Stimulated activated CD4-positive, alpha-beta T cell treated with anti-CD3 and anti-CD28 coated beads, Interleukin-15, amount 100 ng/mL, for 24 hours (primary cell): ENCODE measurements around the gene ADRA2C.

Source experiments
- DNase-seq: peaks from one replicate; pipeline ENCODE4 v3.0.0-alpha.2; 2020

ADRA2C gene

DNA sequence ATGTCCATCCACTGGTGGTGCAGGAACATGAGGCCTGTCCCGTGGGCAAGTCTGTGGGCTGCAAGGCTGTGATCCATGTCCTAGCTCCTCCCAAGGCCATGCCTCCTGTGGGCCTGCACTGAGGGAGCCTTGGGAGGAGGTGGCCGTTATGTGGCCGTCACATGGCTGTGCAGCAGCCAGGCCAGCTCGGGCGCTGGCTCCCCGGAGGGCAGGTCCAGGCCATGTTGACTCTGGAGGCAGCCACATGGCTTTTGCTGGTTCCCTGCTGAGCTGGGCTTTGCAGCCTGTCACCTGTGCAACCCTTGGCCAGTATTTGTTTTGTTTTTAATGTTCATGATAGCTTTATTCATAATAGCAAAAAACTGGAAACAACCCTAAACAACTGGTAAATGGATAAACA, 13.3 kb downstream of the ADRA2C start:
- DNase-seq, result no peak

DNA sequence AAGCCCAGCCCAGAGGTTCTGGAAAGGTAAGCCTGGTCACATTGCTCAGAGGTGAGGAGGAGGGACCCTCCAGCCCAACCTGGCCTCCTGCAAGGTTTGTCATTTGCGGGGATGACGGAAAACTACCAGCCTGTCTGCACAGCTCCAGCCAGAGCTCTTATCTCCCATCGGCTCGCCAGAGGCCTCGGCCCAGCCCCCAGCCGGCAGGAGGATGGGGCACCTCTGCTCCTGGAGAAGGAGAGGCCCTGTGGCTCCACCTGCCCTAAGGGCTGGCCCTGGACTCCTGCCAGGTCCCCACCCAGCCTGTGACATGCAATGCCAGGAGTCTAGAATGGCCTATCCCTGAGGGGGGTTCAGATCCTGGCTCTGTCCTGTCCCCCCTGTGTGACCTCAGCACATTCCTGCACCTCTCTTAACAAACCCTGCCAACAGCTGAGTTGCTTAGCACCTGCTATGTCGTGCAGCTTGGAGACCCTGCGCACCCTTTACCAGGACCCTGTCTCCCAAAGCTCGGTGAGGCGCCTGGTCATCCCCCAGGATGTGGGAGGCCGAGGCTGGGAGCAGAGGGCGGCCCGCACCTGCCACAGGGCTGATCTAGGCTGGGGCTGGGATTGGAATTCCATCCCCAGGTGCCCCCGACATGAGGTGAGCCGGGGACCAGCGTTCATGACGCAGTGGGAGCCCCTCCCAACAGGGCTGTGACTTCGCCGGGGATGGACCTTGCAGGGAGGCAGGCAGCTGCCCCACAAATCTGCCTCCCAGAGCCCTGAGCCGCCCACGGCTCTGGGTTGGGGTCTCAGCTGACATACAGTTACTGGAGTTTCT, 14.4 kb downstream of the ADRA2C start:
- no peak for DNase-seq

DNA sequence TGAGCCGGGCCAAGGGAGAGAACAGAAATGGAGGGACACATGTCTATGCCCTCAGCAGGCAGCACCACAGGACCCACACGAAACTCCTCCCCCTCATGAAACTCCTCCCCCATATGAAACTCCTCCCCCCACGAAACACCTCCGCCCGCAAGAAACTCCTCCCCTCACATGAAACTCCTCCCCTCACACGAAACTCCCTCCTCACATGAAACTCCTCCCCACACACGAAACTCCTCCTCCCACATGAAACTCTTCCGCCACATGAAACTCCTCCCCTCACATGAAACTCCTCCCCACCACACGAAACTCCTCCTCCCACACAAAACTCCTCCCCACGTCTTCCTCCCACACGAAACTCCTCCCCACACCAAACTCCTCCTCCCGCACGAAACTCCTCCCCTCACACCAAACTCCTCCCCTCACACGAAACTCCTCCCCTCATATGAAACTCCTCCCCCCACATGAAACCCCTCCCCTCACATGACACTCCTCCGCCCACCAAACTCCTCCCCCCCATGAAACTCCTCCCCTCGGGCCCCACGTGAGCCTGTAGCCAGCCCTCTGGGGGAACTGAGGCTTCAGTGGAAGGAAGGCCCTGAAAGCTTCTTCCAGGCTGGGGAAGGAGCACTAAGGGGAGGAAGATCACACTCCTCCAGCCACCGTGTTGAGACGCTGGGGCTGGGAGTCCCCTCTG, 15.2 kb downstream of the ADRA2C start:
- peak; percentile 8 for DNase-seq

DNA sequence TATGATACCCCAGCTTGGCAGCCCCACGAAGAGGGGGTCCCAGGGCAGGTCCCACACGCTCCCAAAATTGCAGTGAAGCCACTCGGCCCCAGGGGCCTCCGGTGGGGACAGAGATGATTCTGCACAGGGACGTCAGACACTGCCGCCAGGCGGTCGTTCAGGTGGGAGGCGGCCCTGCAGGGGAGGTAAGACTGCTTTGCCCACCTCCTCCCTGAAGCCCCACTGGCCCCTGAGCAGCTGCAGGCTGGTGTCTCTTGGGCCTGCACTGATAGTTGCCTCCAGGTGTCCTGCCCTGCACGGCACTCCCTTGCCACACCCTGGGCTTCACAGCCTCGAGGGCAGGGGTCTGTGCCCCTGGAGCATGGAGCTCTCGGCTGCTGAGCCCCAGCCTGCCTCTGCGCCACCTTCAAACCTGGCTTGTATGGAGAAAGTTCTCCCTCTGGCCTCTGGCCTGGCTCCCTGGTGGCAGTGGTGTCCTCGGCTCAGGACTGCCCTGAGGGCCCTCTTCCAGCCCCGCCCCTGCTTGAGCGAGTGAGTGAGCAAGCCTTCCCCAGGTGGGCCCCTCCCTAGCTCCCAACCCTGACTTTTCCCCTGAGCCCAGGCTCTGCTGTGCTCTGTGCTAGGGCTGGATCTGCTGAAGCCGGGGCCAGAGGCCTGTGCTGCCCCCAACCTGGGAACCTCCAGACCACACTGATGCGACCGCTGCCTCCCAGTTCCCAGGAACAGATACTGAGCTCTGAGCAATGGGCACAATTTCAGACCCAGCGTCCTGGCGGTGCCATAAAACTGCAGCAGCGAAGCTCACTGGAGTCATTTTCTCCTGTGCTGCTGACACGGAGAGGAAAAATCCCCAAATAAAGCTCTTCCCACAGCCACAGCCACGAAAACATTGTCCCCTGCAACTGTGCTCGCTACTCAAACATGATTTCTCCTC, 16.1 kb downstream of the ADRA2C start:
- DNase-seq, result no peak

DNA sequence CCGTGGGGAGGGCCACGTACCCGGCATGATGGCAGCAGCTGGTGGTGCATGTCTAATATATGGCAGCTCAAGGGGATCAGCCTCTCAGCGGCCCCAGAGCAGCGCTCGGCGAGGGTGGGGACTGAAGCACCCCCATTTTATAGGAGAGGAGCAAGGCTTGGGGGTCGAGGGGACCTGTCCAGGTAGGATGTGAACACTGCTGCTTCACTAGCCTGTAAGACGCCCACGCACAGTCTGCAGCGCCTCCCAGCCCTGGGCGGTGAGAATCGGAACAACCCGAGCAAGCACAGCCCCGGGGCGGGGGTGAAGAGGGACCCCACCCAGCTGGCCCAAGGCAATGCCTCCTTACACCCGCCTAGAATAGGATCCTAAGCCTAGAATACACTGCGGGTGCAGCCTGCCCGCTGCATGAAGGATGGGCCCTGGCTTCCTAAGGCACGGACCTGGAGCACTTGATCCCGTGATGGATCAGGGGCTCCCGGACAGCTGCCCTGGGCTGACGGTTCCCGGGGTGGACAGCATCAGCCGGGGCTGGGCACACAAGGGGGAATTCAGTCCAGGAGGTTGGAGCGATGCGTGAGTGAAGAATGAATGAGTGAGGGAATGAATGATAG, 17.6 kb downstream of the ADRA2C start:
- DNase-seq, result peak; percentile 39

DNA sequence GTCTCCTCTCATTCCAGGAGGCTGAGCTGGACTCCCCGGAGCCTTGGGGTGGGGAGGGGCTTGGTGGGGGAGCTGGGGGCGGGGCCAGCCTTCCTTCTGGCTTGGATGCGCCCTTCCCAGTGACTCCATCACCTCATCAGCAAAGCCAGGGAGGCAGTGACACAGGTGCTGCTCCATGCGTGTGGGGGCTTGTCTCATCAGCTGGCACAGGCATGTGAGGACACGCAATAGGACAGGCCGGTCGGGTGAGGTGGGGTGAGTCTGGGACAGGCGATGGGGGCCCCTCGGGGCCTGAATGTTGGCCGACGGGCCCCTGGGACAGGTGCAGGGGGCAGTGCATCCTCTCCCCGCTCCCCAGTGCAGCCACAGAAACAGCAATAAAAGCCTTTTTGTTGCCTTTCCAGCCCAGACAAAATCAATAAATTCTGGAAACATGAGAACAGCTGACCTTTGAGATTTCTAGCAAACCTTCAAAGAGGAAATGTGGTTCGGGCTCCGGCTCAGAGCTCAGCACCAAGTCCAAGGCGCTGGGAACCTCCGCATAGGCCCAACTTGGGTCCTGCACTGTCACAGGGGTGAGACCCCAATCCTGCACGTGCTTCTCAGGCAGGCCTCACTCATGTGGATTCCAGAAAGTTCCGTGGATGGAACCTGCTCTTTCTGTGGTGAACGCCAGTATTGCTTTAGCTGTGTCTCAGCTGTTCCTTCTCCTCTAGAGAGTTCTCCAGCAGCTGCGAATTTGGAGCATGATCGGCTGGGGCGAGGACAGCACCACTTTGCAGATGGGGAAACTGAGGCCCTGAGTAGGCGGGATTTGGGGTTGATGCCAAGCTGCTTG, 18.5 kb downstream of the ADRA2C start:
- DNase-seq, result no peak

DNA sequence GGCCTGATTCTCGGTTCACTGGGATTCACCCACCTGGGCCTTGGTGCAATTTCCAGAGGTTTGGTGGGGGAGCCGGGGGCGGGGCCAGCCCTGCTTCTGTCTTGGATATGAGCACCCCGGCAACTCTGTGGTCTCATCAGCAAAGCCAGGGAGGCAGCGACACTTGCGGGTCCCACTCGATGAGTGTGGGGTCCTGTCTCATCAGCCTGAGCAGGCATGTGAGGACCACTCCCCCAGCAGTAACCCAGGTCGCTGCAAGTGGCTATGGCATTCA, 19.0 kb downstream of the ADRA2C start:
- DNase-seq, result no peak

DNA sequence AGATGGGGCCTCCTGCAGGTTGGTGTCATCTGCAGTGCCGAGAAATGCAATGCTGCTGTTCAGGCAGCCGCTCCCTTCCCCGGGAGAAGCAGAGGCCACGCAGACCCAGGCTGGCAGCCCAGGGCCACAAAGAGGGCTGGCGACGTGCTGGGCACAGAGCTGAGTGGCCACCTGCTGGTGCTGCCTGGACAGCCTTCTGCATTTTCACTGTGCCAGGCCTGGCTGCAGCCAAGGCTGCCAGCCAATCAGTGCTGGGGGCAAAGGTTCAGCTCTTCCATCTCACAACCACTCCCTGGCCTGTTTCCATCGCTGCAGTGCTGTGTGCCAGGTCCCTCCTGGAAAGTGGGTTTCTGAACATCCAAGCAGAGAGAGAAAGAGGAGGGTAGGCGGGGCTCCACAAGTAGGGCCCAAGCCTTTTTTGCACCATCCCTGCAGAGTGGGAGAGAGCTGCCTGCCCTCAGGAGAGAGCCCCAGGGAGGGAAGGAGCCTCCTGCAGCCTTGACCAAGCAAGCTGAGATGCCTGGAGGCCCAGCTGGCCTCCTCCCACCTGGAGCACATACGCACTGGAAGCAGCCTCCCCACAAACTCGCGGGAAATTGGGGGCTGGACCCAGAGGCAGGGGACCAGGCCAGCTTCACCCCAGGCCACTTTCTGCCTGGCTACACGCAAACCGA, 20.1 kb downstream of the ADRA2C start:
- no peak for DNase-seq

DNA sequence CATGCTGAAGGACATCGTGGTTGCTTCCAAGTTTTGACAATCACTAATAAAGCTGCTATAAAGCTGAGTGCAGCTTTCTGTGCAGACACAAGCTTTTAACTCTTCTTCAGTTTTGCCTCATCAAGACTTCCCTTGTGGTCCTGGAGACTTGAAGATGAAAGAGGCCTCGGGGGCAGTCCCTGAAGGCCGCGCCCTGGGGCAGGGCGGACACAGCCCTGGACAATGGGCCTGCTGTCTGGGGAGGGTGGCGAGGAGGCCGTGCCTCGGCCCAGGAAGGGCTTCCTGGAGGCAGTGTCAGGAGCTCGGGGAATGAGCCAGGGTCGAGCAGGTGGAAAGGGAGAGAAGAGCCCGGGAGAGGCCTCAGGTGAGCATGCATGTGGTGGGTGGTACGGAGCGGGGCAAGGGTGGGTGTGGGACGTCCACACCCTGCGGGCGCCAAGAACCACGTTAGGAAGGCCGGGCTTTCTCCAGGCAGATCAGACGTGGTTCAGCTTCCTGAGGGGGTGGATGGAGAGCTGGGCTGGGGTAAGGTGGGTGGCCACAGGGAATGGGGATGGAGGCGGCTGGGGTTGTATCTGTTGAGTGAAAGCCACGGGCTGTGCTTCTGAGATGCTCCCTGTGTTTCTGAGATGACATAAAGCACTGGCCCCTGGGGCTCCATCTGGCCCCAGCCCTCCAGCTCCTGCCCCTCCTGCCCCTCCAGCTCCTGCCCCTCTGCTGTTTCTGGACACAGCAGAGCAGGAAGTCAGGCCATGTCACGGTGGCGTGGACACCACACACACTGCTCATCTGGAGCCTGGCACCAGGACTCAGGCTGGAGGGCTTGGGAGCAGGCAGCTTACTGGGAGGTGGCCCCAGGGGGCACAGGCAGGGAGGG, 21.5 kb downstream of the ADRA2C start:
- DNase-seq, result no peak

DNA sequence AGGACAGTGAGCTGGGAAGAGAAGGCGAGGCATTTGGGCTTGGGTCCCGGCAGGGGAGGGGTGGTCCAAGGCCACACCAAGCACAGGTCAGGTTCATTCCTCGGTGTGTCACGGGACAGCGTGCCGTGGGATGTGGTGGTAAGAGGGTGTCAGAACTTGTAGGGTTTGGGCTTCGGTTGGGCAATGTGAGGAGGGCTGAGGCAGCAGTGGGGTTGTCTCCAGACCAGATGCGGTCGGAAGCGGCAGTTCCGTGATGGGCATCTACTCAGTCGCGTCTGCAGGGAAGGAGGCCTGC, 22.1 kb downstream of the ADRA2C start:
- DNase-seq, result no peak

DNA sequence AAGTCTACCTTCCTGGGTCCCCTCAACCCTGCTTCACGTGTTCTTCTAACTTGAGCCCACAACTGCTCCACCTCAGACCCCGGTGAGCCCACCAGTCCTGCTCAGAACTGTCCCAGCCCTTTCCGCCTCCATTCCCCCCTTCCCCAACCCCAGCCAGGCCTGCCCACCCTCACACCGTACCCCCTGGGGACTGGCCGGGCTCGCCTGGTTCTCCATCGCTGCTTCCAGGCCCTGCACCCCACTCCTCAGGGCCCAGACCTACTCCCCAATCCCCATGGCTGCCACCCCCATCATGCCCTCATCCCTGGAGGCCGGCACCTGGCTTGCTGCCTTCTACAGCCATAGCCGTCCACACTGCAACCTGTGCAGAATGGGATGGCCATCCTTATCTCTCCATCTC, 23.4 kb downstream of the ADRA2C start:
- DNase-seq, result no peak

DNA sequence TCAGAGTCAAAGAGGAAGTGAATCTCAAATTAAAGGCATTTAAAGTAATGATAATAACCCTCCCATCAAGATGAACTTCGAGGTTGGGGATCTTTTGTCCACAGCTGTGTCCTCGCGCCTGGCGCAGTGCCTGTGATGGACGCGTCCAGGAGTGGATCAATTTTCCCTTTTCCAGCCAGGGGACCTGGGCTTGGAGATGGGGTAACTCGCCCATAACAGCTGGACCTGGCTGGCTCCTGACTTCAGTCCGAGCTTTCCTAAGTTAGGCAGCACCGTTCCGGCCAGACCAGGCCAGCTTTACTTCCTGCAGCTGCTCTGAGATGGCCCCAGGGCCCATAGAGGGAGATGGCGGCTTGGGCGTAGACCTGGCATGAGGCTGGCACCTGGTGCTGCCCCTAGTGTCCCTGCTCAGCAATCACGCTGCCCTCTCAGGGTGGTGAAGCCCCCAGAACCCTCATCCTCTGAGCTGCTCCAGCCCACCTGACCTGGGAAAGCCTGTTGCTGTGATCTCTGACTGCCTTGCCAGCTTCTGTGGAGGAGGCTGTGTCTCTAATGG, 23.9 kb downstream of the ADRA2C start:
- no peak for DNase-seq

DNA sequence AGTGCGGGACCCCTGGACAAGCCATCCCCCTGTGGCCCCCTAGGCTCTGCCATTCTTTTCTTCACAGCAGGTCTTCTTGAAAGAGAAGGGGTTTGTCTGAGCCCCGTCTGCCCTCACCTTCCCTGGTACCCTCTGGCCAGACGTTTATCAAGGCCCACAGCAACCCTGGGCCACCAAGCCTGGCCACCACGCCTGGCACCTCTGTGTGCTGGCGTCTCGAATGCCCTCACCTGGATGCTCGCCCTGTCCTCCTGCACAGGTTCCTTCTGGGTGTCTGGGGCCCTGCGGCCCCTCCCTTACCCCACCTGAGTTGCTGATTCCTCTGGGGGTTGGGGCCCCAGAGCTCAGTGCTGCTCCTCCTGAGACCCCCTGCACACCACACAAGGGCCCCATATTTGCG, 25.1 kb downstream of the ADRA2C start:
- DNase-seq, result no peak

DNA sequence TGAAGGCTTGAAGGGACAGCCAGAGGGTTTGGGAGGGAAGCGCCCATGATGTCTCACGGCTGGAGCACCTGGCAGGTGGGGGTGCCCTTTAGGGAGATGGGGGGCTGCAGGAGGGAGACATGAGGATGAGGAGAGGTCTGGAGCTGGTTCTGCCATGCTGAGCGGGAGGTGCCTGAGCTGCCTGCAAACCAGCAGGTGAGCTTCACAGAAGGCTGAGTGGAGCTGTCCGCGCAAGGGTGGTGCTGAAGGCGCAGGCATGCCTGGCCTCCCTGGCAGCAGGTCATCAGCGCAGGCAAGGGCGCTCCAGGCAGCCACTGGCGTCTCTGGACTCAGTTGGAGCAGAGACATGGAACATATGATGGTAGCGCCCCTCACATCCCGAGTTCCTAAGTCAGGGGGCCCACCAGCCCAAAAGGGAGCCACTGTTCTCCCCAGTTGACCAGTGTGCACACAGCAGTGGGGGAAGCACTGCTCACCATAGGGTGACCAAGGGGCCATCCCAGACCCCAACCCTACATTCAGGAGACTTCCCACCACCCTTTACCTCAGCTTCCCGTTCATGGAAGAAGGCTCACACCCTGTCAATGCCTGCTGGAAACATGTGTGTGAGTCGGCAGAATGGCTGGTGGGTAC, 25.8 kb downstream of the ADRA2C start:
- peak; percentile 42 for DNase-seq

DNA sequence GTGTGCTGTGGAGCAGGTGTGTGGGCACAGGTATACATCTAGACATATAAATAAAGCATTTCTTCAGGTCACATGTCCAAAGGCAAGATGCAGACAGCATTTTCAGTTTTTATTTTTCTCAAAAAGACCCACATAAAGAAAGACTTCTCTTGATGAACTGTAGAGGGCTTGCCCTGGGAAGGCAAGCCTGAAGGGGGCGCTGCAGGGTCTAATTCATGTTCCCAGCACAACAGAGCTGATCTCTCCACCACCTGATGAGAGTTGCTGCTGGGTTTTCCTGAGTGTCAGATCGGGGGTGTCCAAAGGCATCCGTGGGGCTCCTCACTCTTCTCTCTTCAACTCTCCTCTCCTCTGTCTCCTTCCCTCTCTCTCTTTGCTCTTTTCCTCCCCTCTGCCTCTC, 26.6 kb downstream of the ADRA2C start:
- no peak for DNase-seq

DNA sequence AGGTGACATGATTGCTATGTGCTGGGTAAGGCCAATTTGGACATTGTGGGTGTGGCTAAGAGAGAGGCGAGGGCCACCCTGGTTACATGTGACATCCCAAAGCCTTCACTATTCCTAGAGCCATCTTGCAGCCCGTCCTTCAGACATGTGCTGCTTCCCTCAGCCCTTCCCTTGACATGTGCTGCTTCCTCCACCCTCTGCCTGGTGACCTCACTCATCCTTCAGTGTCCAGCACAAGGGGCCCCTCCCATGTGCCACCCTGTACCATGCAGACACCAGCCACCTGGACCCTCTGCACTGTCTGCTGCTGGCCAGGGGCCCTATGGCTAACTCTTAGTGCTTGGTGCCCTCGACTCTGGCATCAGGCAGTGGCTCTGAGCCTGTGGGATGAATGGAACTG, 27.4 kb downstream of the ADRA2C start:
- DNase-seq, result no peak

DNA sequence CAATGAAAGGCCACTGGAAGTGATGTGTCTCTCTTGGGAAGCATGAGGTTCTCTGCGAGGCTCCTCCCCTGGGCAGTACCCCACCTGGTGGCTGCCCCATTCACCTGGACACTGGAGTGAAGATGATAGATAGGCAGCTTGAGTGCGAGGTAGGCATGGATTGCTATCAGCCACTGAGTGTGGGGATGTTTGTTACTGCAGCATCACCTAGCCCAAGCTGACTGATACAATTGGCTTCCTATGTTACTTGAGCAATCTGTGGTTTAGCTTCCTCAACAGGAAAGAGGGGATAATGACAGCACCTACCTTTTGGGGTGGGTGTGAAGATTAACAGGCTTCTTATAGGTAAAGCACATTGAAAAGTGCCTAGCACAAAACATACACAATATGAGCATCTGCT, 30.8 kb downstream of the ADRA2C start:
- no peak for DNase-seq

DNA sequence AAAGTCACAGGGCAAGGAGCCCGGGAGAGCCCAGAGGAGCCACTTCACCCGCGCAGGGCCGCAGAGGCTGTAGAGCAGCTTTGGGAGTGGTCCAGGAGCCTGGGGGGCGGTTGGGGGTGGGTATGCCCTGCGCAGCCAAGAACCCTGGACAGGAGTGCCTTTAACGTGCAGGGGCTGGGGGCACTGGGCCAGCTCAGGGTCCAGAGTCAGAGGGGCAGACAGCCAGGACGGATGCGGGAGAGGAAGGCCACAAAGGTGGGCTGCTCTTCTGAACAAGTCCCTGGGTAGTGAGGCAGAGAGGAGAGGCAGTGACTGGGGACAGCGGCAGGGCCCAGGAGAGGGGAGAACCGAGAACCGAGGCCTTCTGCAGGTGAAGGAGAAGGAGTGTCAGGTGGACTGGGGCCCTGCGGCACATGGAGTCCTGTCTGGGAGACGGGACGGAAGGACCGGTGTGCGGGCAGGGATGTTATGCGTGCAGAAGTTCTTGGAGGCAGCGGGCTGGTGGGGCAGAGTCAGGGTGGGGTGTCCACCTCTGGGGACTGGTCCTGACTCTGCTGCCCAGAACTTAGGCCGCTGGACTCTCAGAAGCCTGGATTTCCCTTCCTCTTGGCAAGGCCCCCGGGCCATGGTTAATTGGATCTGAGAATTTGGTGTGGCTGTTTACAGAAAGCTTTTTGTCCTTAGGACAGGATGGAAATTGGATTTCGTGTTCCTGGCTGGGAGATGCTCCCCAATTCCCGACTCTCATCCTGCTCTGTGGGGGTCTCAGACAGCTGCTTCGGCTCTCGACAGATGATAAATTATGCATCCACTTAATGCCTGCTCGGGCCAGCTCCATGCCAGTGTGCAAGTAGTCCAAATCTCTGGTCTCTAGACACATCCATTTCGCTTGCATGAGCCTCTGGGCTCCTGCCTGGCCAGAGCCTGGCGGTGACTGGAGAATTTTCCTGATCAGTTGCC, 31.9 kb downstream of the ADRA2C start:
- DNase-seq, result no peak

DNA sequence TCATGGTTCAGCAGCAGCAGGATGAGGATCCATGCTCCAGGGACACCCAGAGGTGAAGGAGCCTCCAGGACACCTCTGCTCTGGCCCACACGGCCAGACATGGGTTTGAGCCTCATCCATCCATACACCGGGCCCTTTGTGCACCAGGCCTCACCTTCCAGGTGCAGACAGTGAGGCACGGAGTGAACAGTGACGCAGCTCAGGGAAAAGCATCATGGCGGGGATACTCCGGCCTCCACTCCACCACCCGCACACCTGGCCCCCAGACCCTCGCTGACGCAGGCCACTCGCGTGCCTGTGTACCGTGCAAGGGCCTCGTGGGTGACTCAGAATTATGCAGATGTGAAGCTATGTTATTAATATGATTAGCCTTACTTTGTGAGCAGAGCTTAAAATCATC, 33.3 kb downstream of the ADRA2C start:
- no peak for DNase-seq
